Neural cell (in vitro differentiated cells): ENCODE results near the gene UBL4A.

Source experiments
- CTCF ChIP-seq: fragments of 450-650 bp; IDR thresholded peaks from 2 replicates; pipeline ENCODE4 v1.5.1; 2014; ENCODE audit warnings: antibody characterized with exemption, mild to moderate bottlenecking, moderate library complexity; ENCODE audit not compliant: poor library complexity, severe bottlenecking
- EZH2 ChIP-seq: fragments of 200-600, 300-800 bp; shearing (Covaris generic), sonication (generic); IDR thresholded peaks from 2 replicates; pipeline ENCODE4 v1.6.1; 2014; ENCODE audit warnings: antibody characterized with exemption, low read length, borderline replicate concordance, mild to moderate bottlenecking; ENCODE audit not compliant: insufficient read depth, poor library complexity, severe bottlenecking
- RAD21 ChIP-seq: fragments of 450-650 bp; conservative IDR thresholded peaks from 2 replicates; pipeline ENCODE4 v1.6.1; 2014; ENCODE audit warnings: antibody characterized with exemption, mild to moderate bottlenecking, moderate library complexity
- REST ChIP-seq: IDR thresholded peaks from 2 replicates; pipeline ENCODE4 v1.6.1; 2012; ENCODE audit warnings: borderline replicate concordance

GRCh38 chrX:154490021-154490413 lies 3.6 kb upstream of the UBL4A start:
- TF ChIP-seq CTCF, result no peak
- TF ChIP-seq EZH2, result no peak
- no peak for TF ChIP-seq REST
- no peak for TF ChIP-seq RAD21
